Ishikawa (cell line): ENCODE data around the gene FBXW8.

Experiments used
- EP300 ChIP-seq: IDR thresholded peaks from 2 replicates; pipeline ENCODE4 v1.6.1; 2012; ENCODE audit warnings: borderline replicate concordance
- MAX ChIP-seq: IDR thresholded peaks from 2 replicates; pipeline ENCODE4 v1.6.1; 2012
- RAD21 ChIP-seq: IDR thresholded peaks from 2 replicates; pipeline ENCODE4 v1.6.1; 2012; ENCODE audit warnings: low read depth
- TEAD4 ChIP-seq: IDR thresholded peaks from 2 replicates; pipeline ENCODE4 v1.6.1; 2012
- USF1 ChIP-seq: IDR thresholded peaks from 2 replicates; pipeline ENCODE4 v1.6.1; 2012

GRCh38 chr12:116861320-116861719 lies 49.4 kb upstream of the FBXW8 start:
- no peak for TF ChIP-seq EP300
- no peak for TF ChIP-seq TEAD4
- TF ChIP-seq MAX = no peak
- no peak for TF ChIP-seq USF1
- no peak for TF ChIP-seq RAD21
